DMS114 treated with DMSO at 0.1 percent for 48 hours (cell line): ENCODE measurements around the gene FBXL13.
"Not testable (repeated sequence)": the region's sequence is repeated elsewhere in the genome, so short reads cannot be mapped to it uniquely, and the experiment has no call there.

Experiments
- DNase-seq: peaks from one replicate; lab custom pipeline; 2025; ENCODE audit not compliant: unreplicated experiment; lab: John Stamatoyannopoulos, UW

FBXL13 gene

DNA sequence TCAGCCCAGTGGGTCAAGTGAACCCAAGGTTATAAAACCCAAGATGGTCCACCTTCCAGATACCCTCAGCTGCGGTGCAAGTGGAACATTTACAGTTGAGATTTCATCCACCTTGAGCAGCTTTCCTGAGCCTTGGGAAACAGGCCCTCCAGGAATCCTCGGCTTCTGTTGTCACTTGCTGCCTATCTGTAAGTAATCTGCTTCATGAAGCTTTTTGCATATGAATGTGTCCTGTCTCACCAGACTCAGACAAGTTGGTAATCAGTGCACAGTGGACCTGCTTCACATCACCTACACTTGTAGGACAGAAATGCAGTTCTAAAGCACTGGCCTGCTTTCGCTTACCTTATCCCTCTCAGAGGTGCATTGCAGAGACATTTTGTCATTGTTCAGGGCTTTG lies 245.5 kb downstream of the FBXL13 start:
- no peak for DNase-seq

- no peak for DNase-seq
Observed at GRCh38 chr7:102828286-102828685, 246.3 kb downstream of the FBXL13 start.

GRCh38 chr7:102823390-102824119 lies 251.0 kb downstream of the FBXL13 start:
- DNase-seq = no peak

- no peak for DNase-seq
Observed at GRCh38 chr7:102821994-102822747, 252.4 kb downstream of the FBXL13 start.

DNA sequence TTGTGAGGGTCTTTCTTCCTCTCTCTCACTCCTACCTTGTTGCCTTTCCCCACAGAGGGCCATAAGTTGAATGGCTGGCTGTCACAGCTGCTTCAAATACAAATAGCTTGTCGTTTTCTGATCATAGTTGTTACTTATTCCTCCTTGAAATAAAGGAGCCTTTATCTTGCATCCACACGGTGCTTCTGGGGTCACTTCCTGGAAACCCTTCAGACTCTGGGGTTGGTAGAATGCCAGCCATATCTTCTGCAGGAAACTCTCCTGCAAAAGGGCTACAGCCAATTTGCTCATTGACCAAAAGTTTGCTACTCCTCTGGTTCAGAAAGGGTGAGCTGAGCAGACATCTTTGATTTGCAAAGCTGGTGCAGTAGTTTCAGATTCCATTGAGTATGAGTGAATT lies 255.4 kb downstream of the FBXL13 start:
- DNase-seq = no peak

DNA sequence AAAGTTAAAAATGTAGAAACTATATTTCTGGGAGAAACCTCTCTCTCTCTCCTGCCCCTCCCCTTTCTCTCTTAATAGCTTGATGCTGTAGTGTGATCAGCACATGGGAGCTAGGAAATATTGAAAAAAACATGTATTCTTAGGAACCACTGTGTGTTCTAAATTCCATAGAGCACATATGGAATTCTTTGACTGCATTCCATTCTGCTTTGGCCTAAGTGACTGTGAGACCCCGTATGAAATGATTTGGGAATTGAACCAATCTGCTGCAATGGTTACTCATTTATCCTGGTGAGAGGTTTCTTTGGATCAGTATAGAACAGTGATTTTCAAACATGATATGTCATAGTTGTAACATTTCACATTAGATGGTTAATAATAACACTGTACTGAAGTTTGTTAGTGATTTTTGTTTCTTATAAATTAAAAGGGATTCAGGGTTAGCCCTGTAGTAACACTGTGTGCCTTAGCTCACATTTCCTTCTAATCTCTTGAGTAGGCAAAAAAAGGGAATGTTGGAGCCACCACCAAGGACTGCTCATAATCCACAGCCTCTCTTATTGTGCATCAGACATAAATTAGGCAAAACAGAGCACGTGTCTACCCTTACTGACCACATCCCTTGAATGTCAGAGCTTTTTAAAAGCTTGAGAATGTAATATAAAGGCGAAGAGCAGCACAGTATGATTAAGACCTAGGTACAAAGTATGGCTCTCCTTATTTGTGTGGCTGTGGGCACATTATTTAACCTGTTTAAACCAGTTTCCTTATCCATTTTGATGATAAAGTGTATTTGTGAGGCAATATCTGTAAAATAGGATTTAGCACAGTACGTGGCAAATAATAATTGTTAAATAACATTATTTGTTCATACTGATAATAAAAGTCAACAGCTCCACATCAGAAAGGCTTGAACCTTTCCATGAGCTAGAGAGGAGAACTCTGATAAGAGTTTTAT lies 256.7 kb downstream of the FBXL13 start:
- DNase-seq = no peak

- DNase-seq = no peak
Observed at GRCh38 chr7:102814025-102814471, 260.5 kb downstream of the FBXL13 start.

GRCh38 chr7:102813191-102814024 lies 261.2 kb downstream of the FBXL13 start:
- no peak for DNase-seq

DNA sequence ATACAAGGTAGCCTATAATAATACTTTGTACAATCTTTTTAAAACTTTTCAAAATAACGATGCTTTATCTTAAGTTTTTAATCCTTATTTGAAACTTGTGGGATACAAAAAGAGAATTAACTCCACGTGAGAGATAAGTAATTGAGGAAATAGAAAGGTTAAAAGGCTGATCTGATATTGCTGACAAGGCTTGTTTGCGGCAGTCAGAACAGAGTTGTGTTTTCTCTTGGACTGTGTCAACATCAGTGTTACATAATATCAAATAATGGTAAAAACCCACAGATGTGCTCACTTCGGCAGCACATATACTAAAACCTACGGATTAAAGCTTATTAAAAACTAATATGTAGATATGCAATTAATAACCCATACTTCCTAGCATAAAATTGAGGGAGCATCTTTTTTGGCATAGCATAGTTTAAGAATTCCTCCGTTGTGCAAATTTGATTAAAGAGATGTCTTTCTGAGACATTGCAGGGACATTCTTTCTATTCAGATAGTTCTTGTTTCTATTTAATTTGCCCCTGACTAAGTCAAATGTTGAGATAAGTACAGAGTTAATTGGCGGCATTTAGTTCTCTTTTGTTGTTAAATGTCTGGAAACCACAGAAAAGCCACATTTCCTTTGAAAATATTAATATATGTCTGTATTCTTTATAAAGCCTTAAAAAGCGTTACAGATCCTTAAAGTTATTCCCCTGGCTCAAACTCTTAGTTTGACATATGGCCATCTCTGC lies 262.5 kb downstream of the FBXL13 start:
- no peak for DNase-seq

DNA sequence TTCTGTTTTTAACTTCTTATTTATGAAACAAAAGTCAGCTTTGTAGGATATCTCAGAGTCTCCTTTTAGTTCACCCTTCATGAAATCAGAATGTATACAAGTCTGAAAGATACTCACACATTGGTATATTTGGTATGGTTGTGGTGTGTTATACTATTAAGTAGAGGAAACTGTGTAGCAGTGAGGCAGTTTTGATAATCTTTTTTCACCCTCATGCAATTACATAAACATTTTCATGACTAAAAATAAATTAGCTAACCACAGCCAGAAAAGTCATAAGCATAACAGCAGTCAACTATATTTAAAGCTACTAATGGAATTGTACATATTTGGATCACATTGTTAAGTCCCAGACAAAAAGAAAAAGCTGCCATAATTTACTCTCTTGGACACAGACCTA lies 263.7 kb downstream of the FBXL13 start:
- DNase-seq = no peak

- no peak for DNase-seq
Observed at GRCh38 chr7:102806613-102807012, 268.0 kb downstream of the FBXL13 start.

- DNase-seq = not testable (repeated sequence)
Observed at GRCh38 chr7:102795987-102796595, 278.5 kb downstream of the FBXL13 start.

GRCh38 chr7:102794567-102794966 lies 280.0 kb downstream of the FBXL13 start:
- not testable (repeated sequence) for DNase-seq

GRCh38 chr7:102791831-102792230 lies 282.8 kb downstream of the FBXL13 start:
- DNase-seq = not testable (repeated sequence)

GRCh38 chr7:102791367-102791766 lies 283.2 kb downstream of the FBXL13 start:
- not testable (repeated sequence) for DNase-seq

DNA sequence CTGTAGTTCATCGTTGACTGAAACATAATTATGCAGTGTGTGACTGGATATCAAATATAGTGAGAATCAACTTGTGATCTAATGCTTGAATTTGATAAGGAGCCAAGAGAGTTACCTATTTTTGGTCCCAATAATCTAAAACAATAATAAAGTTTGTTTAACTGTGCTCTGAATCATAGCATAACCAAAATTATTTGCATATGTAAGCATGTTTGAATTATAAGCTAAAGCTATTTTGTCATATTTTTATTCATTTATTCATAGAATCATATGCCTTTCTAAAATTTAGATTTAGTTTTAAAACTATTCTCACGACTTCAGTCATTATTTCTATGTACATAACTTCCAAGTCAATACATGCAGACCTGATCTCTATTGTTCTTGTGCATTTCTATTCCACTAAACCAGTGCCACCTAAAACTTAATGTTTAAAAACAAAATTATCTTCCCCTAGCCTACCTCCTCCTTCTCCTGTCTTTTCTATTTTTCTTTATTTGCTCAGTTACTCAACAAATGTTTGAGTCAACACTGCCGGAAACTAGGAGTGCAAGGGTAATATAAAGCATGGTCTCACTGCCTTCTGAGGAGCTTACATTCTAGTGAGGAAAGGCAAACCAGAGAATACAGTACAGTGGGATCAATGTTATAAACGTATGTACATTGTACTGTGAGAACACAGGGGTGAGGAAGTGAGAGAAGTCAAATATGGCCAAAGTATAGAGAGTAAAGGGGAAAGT lies 284.1 kb downstream of the FBXL13 start:
- not testable (repeated sequence) for DNase-seq

- DNase-seq = not testable (repeated sequence)
Observed at GRCh38 chr7:102788770-102789169, 285.8 kb downstream of the FBXL13 start.

GRCh38 chr7:102780926-102781325 lies 293.7 kb downstream of the FBXL13 start:
- not testable (repeated sequence) for DNase-seq
